Measurements from ENCODE around the gene CD151.

CD151 gene

GRCh38 chr11:871472-871871 is 38.7 kb downstream of the CD151 start:
- no peak for DNase-seq (ENCODE audit: low read depth)

GRCh38 chr11:872799-873198 is 40.0 kb downstream of the CD151 start:
- no peak for DNase-seq (ENCODE audit: low read depth)

- DNase-seq (ENCODE audit: low read depth) = no peak
These were observed 41.0 kb downstream of the CD151 start for GRCh38 chr11:873706-874105.

GRCh38 chr11:875203-875602 is 42.5 kb downstream of the CD151 start:
- DNase-seq (ENCODE audit: low read depth) = no peak

- no peak for DNase-seq (ENCODE audit: low read depth)
These were observed 43.1 kb downstream of the CD151 start for GRCh38 chr11:875769-876301.

GRCh38 chr11:876545-876944 is 43.8 kb downstream of the CD151 start:
- DNase-seq (ENCODE audit: low read depth) = no peak

GRCh38 chr11:877565-877964 is 44.8 kb downstream of the CD151 start:
- DNase-seq (ENCODE audit: low read depth) = no peak

- no peak for DNase-seq (ENCODE audit: low read depth)
These were observed 47.7 kb downstream of the CD151 start for GRCh38 chr11:880447-880846.

GRCh38 chr11:882596-882995 is 49.8 kb downstream of the CD151 start:
- DNase-seq (ENCODE audit: low read depth) = no peak

GRCh38 chr11:883527-883926 is 50.8 kb downstream of the CD151 start:
- no peak for DNase-seq (ENCODE audit: low read depth)

- DNase-seq (ENCODE audit: low read depth) = no peak
These were observed 51.9 kb downstream of the CD151 start for GRCh38 chr11:884578-885070.

- DNase-seq (ENCODE audit: low read depth) = no peak
These were observed 53.8 kb downstream of the CD151 start for GRCh38 chr11:886568-886967.

GRCh38 chr11:887589-887988 is 54.8 kb downstream of the CD151 start:
- no peak for DNase-seq (ENCODE audit: low read depth)

Data from stimulated activated CD8-positive, alpha-beta memory T cell treated with anti-CD3 and anti-CD28 coated beads, Interleukin-12 subunit alpha, Interleukin-12 subunit beta, amount 100 ng/mL, for 4 hours (primary cell).